Fibroblast of the aortic adventitia (primary cell): Measurements from ENCODE around the gene LAMA3. TPM values are rescaled to one million over a fixed set of nuclear protein-coding genes. Genes with fewer than 3 reads are reported as not detected.

Source experiments
- DNase-seq: peaks from one replicate; pipeline ENCODE4 v3.0.0-alpha.2; 2010; ENCODE audit warnings: low read depth
- H3K4me3 ChIP-seq: 2 replicates; pipeline ENCODE4 v1.5.1; 2011; ENCODE audit warnings: low read depth, mild to moderate bottlenecking, control low read depth, low read length, moderate library complexity
- total RNA-seq: library from RNA; depleted of rRNA; stranded (reverse); fragments of >200 nt; gene quantifications from 2 replicates; pipeline ENCODE4 v1.2.3, GENCODE V29; 2012; ENCODE audit warnings: low replicate concordance
- TF ChIP-seq, protein P1 (sequence below): IDR thresholded peaks from 2 replicates; pipeline ENCODE4 v1.5.1; 2011; ENCODE audit warnings: mild to moderate bottlenecking, low read length, control low read depth, inconsistent platforms; ENCODE audit not compliant: insufficient read depth

Gene LAMA3
- total RNA-seq, 1 donor = 15.7 TPM

DNA sequence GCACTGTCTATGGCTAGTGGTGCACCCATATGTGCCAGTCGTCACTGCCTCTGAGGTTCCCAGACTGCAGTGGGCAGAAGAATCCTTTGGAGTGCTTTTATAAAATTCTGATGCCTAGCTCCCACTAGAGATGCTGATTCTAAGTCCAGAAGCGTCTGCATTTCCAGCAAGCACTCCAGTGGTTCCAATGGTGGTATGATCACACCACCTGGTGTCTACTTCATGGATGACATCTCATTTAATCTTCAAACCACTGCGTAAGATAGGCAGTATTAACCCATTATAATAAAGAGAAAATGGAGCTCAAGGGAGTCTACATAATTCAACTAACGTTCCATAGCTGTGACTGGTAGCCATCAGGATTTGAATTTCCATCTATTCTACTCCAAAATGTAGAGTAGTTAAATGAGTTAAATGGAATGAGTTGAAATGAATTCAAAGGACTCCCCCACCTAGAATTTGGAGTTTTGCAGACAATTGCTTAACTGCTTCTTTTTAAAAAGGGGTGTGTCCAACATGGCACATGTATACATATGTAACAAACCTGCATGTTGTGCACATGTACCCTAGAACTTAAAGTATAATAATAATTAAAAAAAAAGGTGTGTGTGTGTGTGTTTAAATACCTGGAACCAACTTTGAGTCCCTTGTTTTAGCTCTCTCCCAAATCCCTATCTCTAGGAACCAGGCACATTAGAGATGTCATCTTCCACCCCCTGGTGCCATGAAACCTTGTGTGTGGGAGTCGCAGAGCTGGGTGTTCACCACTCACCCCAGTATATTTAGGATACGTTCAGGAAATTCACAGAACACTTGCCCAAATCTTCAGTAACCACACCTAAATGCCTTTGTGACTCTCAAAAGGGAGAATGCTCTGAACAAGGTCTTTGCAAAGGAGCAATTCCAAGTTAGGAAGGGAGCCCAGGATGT lies 14.1 kb downstream of the LAMA3 start:
- TF ChIP-seq, protein P1, sequence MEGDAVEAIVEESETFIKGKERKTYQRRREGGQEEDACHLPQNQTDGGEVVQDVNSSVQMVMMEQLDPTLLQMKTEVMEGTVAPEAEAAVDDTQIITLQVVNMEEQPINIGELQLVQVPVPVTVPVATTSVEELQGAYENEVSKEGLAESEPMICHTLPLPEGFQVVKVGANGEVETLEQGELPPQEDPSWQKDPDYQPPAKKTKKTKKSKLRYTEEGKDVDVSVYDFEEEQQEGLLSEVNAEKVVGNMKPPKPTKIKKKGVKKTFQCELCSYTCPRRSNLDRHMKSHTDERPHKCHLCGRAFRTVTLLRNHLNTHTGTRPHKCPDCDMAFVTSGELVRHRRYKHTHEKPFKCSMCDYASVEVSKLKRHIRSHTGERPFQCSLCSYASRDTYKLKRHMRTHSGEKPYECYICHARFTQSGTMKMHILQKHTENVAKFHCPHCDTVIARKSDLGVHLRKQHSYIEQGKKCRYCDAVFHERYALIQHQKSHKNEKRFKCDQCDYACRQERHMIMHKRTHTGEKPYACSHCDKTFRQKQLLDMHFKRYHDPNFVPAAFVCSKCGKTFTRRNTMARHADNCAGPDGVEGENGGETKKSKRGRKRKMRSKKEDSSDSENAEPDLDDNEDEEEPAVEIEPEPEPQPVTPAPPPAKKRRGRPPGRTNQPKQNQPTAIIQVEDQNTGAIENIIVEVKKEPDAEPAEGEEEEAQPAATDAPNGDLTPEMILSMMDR = peak; percentile 69
- no peak overlapping the region for H3K4me3 ChIP-seq
- peak; percentile 83 for DNase-seq

DNA sequence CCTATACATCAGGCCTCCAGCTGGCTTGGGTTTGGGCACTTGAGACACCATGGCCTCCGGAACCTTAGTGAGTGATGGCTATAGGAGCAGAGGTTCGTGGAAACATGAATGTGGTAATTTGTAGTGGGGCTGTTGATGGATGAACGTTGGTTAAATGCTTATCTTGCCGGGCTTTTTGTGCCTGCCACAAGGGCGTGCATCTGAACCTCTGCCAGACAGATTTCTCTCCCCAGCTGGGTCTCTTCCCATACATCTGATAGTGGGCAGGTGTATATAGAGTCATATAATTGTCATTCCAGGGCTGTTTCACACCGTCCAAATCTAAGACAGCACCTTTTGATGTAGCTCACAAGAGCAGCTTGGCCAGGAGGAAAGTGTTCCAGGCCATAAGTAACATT lies 14.7 kb downstream of the LAMA3 start:
- no peak for DNase-seq
- no peak overlapping the region for H3K4me3 ChIP-seq
- TF ChIP-seq, protein P1 = no peak

DNA sequence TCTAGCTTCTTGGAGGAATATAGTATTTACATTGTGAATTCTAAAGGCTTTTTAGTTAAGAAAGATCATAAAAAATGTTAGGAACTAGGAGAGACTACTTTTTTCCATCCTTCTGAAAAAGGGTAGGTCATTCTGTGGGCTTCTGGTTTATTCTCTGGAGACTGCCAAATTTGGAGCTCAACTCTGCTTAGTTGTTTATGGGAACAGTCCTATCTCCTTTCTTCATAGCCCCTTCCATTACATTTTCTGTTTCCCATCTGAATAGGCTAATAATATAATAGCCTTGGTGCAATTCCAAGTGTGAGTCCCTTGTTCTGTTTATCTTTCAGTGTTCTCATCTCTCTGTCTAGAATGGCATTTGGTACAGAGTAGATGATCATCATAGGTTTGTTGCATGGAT lies 15.6 kb downstream of the LAMA3 start:
- TF ChIP-seq, protein P1 = no peak
- no peak for DNase-seq
- H3K4me3 ChIP-seq = no peak overlapping the region

DNA sequence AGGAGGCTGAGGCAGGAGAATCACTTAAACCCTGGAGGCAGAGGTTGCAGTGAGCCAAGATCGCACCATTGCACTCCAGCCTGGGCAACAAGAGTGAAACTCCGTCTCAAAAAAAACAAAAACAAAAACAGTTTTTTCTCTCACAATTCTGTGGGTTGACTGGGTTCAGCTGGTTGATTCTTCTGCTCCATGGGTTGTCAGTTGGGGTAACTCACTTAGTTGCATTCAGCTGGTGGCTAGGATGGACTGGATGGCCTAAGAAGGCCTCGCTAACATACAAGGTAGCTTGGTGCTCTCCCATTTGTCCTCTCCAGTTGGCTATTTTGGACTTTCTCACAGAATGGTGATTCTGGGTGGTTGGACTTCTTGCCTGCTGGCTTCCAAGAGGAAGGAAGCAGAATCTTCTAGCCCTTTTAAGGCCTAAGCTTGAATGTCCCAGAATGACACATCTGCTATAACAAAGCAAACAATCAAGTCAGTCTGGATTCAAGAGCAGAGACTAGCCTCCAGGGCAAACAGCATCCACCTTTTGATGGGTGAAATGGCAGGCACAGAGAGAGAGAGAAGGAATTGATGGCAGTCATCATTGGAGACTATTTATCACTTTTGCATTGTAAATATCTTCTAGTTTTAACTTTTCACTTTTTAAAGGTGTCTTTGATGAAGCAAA lies 17.9 kb downstream of the LAMA3 start:
- TF ChIP-seq, protein P1 = no peak

DNA sequence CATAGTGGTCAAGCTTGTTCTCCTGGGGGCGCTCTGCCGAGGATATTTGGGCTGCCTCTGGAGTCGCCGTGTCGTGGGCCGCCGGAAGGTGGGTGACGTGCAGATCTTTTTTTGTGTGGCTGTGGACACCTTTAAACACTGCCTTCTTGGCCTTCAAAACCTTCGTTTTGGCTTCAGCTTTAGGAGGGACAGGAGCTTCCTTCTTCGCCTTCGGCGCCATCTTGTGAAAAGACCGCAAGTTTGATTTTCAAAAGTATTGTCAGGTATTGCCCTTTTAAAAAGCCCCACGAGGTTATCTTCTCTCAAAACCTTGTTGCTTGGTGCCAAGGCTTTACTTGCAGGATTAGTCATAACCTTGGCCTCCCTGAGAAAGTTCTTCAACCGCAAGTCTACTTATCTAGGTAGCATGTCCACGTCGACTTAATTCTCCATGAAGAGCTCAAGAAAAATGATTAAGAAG lies 20.8 kb downstream of the LAMA3 start:
- H3K4me3 ChIP-seq = no peak overlapping the region
- peak; percentile 79 for DNase-seq
- TF ChIP-seq, protein P1 = no peak

More for the DNA sequence above, 17.9 kb downstream of the LAMA3 start:
- no peak for DNase-seq
- no peak overlapping the region for H3K4me3 ChIP-seq

DNA sequence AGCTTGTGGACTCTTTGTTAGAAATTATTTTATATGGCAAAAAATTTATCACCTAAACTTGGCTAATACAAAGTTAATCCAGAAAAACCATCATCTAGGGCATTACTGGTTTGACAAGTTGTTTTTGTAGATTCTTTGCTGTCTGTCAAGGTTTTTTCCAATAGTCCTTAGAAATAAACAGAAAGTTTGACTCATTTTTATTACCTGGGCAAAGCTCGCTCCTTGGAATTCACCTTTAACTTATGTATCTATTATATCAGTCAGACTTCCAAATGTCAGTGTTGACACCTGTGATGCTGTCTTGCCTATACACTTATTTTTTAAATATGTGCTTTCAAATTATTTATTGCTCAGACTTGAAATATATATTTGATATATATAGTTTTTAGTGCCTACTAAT lies 21.7 kb downstream of the LAMA3 start:
- no peak for DNase-seq
- TF ChIP-seq, protein P1 = no peak
- no peak overlapping the region for H3K4me3 ChIP-seq
